Peyer's patch (tissue), 4 donors: ENCODE measurements around the gene ACTN4. TPM values are rescaled to one million over a fixed set of nuclear protein-coding genes. Genes with fewer than 3 reads are reported as not detected.
"Not testable (repeated sequence)": the region's sequence is repeated elsewhere in the genome, so short reads cannot be mapped to it uniquely, and the experiment has no call there.

Experiments used
- DNase-seq, 3 donors: peaks; one replicate each; pipeline ENCODE4 v3.0.0-alpha.2; 2017 to 2019
- H3K27ac ChIP-seq, 4 donors: fragments of 200-600 bp; sonication (generic); one replicate each; pipeline ENCODE4 v1.5.1; 2016 to 2019
- H3K27me3 ChIP-seq, 2 donors: fragments of 200-600 bp; sonication (generic); one replicate each; pipeline ENCODE4 v1.5.1; 2019
- H3K36me3 ChIP-seq, 3 donors: fragments of 200-600 bp; sonication (generic); one replicate each; pipeline ENCODE4 v1.5.1; 2016 to 2019
- H3K4me1 ChIP-seq, 4 donors: fragments of 200-600 bp; sonication (generic); one replicate each; pipeline ENCODE4 v1.5.1; 2016 to 2019
- H3K4me3 ChIP-seq, 4 donors: fragments of 200-600 bp; sonication (generic); 1 replicate in 3 of 4; 2 replicates in 1 of 4; pipeline ENCODE4 v1.5.1; 2016 to 2019; ENCODE audit warnings: mild to moderate bottlenecking in 1 of 4
- H3K9me3 ChIP-seq, 4 donors: fragments of 200-600 bp; sonication (generic); one replicate each; pipeline ENCODE4 v1.5.1; 2016 to 2019; ENCODE audit warnings: mild to moderate bottlenecking in 1 of 4
- POLR2A ChIP-seq, 2 donors: fragments of 450-650 bp; IDR thresholded peaks; one replicate each; pipeline ENCODE4 v1.5.1; 2017; ENCODE audit warnings: antibody characterized with exemption in 2 of 2, mild to moderate bottlenecking in 2 of 2, moderate library complexity in 2 of 2
- total RNA-seq, 4 donors: library from RNA; depleted of rRNA; stranded (reverse); fragments of >200 nt; gene quantifications; one replicate each; pipeline ENCODE4 v1.1.0, GENCODE V29; 2016
- TF ChIP-seq, protein P1 (sequence below), 6 experiments: fragments of 450-650 bp in 4 of 6; fragments of 200-600 bp in 2 of 6; sonication (generic) in 1 of 6; IDR thresholded peaks; one replicate each; pipeline ENCODE4 v1.5.1; 2017 to 2019; ENCODE audit warnings: antibody characterized with exemption in 6 of 6, mild to moderate bottlenecking in 3 of 6, moderate library complexity in 1 of 6

ACTN4 gene
- total RNA-seq, 4 donors from 2014 or later: 360 to 1,049 (median 814) TPM

DNA sequence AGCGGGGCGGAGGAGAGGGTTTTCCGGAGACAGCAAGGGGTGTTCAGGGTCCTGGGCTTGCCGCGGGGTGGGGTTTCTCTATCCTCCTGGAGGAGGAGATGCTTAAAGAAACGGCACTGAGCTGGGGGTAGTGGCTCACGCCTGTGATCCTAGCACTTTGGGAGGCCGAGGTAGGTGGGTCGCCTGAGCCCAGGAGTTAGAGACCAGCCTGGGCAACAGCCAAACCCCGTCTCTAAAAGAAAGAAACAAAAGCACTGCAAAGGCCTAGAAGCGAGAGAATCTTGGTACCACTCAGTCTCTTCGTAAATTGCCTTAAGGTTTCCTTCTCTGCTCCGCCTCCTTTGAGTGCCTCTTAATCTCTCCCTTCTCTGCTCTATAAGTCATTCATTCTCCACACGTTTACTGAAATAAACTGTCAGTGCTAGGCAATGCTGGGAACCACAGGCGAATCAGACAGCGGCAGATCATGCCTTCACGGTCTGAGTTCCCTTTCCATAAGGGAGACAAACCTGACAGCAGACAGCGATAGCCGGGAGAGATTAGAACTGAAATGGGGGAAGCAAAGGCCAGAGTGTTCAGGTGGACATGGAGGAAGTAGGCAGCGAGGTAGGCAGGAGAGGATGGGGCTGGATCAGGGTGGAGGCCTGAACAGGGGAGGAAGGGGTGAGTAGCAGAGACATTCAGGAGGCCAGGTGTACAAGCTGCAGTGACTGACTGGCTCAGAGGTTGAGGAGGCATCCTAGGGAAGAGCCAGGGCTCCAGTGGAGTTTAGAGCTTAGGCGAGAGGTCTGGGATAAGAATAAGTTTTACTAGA is 27.9 kb upstream of the ACTN4 start:
- H3K36me3 ChIP-seq: peaks cover 0 to 42% (median 6%) of the 10 kb centered on the region in 3 donors
- no peaks in the 10 kb centered on the region for H3K27me3 ChIP-seq
- no peaks in the 10 kb centered on the region for H3K9me3 ChIP-seq
- TF ChIP-seq, protein P1, sequence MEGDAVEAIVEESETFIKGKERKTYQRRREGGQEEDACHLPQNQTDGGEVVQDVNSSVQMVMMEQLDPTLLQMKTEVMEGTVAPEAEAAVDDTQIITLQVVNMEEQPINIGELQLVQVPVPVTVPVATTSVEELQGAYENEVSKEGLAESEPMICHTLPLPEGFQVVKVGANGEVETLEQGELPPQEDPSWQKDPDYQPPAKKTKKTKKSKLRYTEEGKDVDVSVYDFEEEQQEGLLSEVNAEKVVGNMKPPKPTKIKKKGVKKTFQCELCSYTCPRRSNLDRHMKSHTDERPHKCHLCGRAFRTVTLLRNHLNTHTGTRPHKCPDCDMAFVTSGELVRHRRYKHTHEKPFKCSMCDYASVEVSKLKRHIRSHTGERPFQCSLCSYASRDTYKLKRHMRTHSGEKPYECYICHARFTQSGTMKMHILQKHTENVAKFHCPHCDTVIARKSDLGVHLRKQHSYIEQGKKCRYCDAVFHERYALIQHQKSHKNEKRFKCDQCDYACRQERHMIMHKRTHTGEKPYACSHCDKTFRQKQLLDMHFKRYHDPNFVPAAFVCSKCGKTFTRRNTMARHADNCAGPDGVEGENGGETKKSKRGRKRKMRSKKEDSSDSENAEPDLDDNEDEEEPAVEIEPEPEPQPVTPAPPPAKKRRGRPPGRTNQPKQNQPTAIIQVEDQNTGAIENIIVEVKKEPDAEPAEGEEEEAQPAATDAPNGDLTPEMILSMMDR (IDR thresholded peaks at IDR 0.05): no peak
- no peak for TF ChIP-seq POLR2A (IDR thresholded peaks at IDR 0.05)
- DNase-seq: no peak
- peak overlapping the region; percentile 82 to 98 (median 84) for H3K27ac ChIP-seq
- H3K4me3 ChIP-seq: peak overlapping the region; percentile 64 to 89 (median 74)
- H3K4me1 ChIP-seq: peaks cover 0 to 21% (median 6%) of the 10 kb centered on the region in 4 donors

- Histone ChIP-seq H3K36me3 (peaks cover 0 to 94% (median 6%) of the 10 kb centered on the region in 3 donors), H3K27ac (no peak overlapping the region), H3K27me3 (no peaks in the 10 kb centered on the region), H3K4me1 (peaks cover 0 to 5% (median 4%) of the 10 kb centered on the region in 4 donors), H3K9me3 (no peaks in the 10 kb centered on the region), H3K4me3 (no peak overlapping the region)
- no peak for DNase-seq
- TF ChIP-seq POLR2A (IDR thresholded peaks at IDR 0.05): no peak
- TF ChIP-seq, protein P1 (IDR thresholded peaks at IDR 0.05): no peak
Measured at GRCh38 chr19:38624822-38625221, 22.6 kb upstream of the ACTN4 start.

- TF ChIP-seq POLR2A (IDR thresholded peaks at IDR 0.05): no peak
- TF ChIP-seq, protein P1 (IDR thresholded peaks at IDR 0.05): no peak
- no peaks in the 10 kb centered on the region for H3K4me1 ChIP-seq
- H3K4me3 ChIP-seq: no peak overlapping the region
- no peaks in the 10 kb centered on the region for H3K27me3 ChIP-seq
- H3K27ac ChIP-seq: no peak overlapping the region
- no peak for DNase-seq
- H3K36me3 ChIP-seq: peaks cover 0 to 94% (median 2%) of the 10 kb centered on the region in 3 donors
- no peaks in the 10 kb centered on the region for H3K9me3 ChIP-seq
Measured at GRCh38 chr19:38626401-38626800, 21.0 kb upstream of the ACTN4 start.

DNA sequence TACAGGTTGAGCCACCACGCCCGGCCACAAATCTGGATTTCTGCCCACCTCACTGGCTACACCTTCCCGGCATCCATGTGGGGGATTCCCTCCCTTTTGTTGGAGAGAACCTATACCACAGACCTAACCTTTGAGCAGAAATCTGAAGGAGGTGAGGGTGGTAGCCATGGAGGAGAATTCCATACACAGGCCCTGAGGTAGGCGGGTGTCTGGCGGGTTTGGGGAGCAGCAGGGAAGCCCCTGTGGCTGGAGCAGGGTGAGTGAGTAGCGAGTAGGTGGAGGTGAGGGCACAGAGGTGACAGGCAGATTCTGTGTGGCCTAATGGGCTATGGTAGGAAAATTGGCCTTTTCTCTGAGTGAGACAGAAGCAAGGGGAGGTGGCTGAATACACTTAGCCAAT is 17.9 kb upstream of the ACTN4 start:
- H3K4me3 ChIP-seq: no peak overlapping the region
- TF ChIP-seq, protein P1 (IDR thresholded peaks at IDR 0.05): no peak
- TF ChIP-seq POLR2A (IDR thresholded peaks at IDR 0.05): no peak
- no peaks in the 10 kb centered on the region for H3K4me1 ChIP-seq
- no peaks in the 10 kb centered on the region for H3K27me3 ChIP-seq
- no peak overlapping the region for H3K27ac ChIP-seq
- H3K9me3 ChIP-seq: no peaks in the 10 kb centered on the region
- DNase-seq: no peak
- peaks cover 0 to 84% (median 0%) of the 10 kb centered on the region in 3 donors for H3K36me3 ChIP-seq

DNA sequence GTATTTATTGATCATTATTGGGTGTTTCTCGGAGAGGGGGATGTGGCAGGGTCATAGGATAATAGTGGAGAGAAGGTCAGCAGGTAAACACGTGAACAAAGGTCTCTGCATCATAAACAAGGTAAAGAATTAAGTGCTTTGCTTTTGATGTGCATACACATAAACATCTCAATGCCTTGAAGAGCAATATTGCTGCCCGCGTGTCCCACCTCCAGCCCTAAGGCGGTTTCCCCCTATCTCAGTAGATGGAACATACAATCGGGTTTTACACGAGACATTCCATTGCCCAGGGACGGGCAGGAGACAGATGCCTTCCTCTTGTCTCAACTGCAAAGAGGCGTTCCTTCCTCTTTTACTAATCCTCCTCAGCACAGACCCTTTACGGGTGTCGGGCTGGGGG is 16.1 kb upstream of the ACTN4 start:
- H3K9me3 ChIP-seq, H3K4me3 ChIP-seq, DNase-seq, H3K27me3 ChIP-seq, H3K27ac ChIP-seq: not testable (repeated sequence)
- Histone ChIP-seq H3K4me1 (peaks cover 0 to 16% (median 3%) of the 10 kb centered on the region in 4 donors), H3K36me3 (peaks cover 0 to 81% (median 0%) of the 10 kb centered on the region in 3 donors)

DNA sequence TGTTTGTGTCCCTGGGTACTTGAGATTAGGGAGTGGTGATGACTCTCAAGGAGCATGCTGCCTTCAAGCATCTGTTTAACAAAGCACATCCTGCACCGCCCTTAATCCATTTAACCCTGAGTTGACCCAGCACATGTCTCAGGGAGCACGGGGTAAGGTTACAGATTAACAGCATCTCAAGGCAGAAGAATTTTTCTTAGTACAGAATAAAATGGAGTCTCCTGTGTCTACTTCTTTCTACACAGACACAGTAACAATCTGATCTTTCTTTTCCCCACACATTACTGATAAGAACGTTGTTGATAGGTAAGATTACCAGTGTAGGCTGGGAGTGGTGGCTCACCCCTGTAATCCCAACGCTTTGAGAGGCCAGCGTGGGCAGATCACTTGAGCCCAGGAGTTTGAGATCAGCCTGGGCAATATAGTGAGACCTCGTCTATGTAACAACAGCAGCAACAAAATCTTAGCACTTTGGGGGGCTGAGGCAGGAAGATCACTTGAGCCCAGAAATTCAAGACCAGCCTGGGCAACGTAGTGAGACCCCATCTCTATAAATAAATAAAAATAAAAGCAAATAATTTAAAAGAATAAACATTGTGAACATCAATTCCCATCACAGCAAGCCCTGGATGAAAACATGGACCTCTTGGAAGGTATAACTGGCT is 15.5 kb upstream of the ACTN4 start:
- DNase-seq, H3K9me3 ChIP-seq, H3K4me3 ChIP-seq, H3K27me3 ChIP-seq, H3K27ac ChIP-seq: not testable (repeated sequence)
- H3K36me3 ChIP-seq: peaks cover 0 to 74% (median 0%) of the 10 kb centered on the region in 3 donors
- peaks cover 0 to 21% (median 4%) of the 10 kb centered on the region in 4 donors for H3K4me1 ChIP-seq
